Liver (tissue), 9 donors: ENCODE measurements around the gene OAS1. TPM values are rescaled to one million over a fixed set of nuclear protein-coding genes. Genes with fewer than 3 reads are reported as not detected.

Experiments used
- DNase-seq: peaks from one replicate; pipeline ENCODE4 v3.0.0-alpha.2; 2017; ENCODE audit warnings: low spot score
- H3K27ac ChIP-seq, 2 donors: one replicate each; pipeline ENCODE4 v1.7.0; 2013; ENCODE audit warnings: inconsistent platforms in 2 of 2, low read length in 2 of 2, control low read depth in 1 of 2, low read depth in 1 of 2, mild to moderate bottlenecking in 1 of 2
- H3K27me3 ChIP-seq, 4 donors: one replicate each; pipeline versions ENCODE4 v1.6.1 to v1.7.0; 2013; ENCODE audit warnings: low read length in 3 of 4, inconsistent platforms in 1 of 4, mild to moderate bottlenecking in 1 of 4, moderate library complexity in 1 of 4; ENCODE audit not compliant: control insufficient read depth in 4 of 4, insufficient read depth in 4 of 4
- H3K36me3 ChIP-seq, 4 donors: one replicate each; pipeline versions ENCODE4 v1.6.1 to v1.7.0; 2013; ENCODE audit warnings: low read length in 3 of 4, mild to moderate bottlenecking in 3 of 4, low read depth in 1 of 4, moderate library complexity in 1 of 4; ENCODE audit not compliant: control insufficient read depth in 4 of 4, insufficient read depth in 3 of 4
- H3K4me1 ChIP-seq, 4 donors: one replicate each; pipeline versions ENCODE4 v1.6.1 to v1.7.0; 2013; ENCODE audit warnings: low read length in 3 of 4, mild to moderate bottlenecking in 3 of 4, moderate library complexity in 1 of 4; ENCODE audit not compliant: control insufficient read depth in 4 of 4, insufficient read depth in 4 of 4
- H3K4me3 ChIP-seq, 3 donors: one replicate each; pipeline versions ENCODE4 v1.6.1 to v1.7.0; 2013; ENCODE audit warnings: low read length in 3 of 3, control low read depth in 1 of 3, low read depth in 1 of 3, mild to moderate bottlenecking in 1 of 3
- H3K9ac ChIP-seq, 2 donors: one replicate each; pipeline ENCODE4 v1.7.0; 2013; ENCODE audit warnings: low read length in 2 of 2, mild to moderate bottlenecking in 2 of 2, moderate library complexity in 2 of 2, control low read depth in 1 of 2, low read depth in 1 of 2
- H3K9me3 ChIP-seq, 4 donors: one replicate each; pipeline versions ENCODE4 v1.6.1 to v1.7.0; 2013; ENCODE audit warnings: low read length in 3 of 4; ENCODE audit not compliant: control insufficient read depth in 4 of 4
- EGR1 ChIP-seq, 2 donors: IDR thresholded peaks; 2 replicates each; pipeline ENCODE4 v1.6.1; 2016 to 2018; ENCODE audit warnings: antibody characterized with exemption in 2 of 2, low read depth in 2 of 2
- GABPA ChIP-seq, 2 donors: IDR thresholded peaks in 1 of 2; conservative IDR thresholded peaks in 1 of 2; 2 replicates each; pipeline ENCODE4 v1.6.1; 2016; ENCODE audit warnings: antibody characterized with exemption in 2 of 2, mild to moderate bottlenecking in 1 of 2, moderate library complexity in 1 of 2
- HNF4G ChIP-seq: IDR thresholded peaks from 2 replicates; pipeline ENCODE4 v1.6.1; 2016; ENCODE audit warnings: antibody characterized with exemption
- JUND ChIP-seq, 2 donors: IDR thresholded peaks; 2 replicates each; pipeline ENCODE4 v1.6.1; 2016; ENCODE audit warnings: antibody characterized with exemption in 2 of 2
- NR2F2 ChIP-seq: IDR thresholded peaks from 2 replicates; pipeline ENCODE4 v1.6.1; 2016; ENCODE audit warnings: antibody characterized with exemption
- TAF1 ChIP-seq: conservative IDR thresholded peaks from 2 replicates; pipeline ENCODE4 v1.6.1; 2016; ENCODE audit warnings: antibody characterized with exemption, mild to moderate bottlenecking
- WGBS: extraction: QIAGEN DNeasy Blood & Tissue Kit; methylation state at CpG from one replicate; pipeline ENCODE4 v1.1.7; 2013; 5-methylcytosine and 5-hydroxymethylcytosine counted together
- polyA plus RNA-seq, 2 donors: library from polyadenylated mRNA; stranded (reverse) in 1 of 2; unstranded in 1 of 2; fragments of 200-250 nt in 1 of 2; fragments of >200 nt in 1 of 2; fragmentation: Nextera tagmentation in 1 of 2; extraction: Ambion mirVana in 1 of 2; gene quantifications; one replicate each; pipeline versions ENCODE4 v1.2.1 to v1.2.3, GENCODE V29; 2013 to 2015
- total RNA-seq, 2 donors: library from RNA; depleted of rRNA; stranded (reverse); fragments of >200 nt; gene quantifications; one replicate each; pipeline ENCODE4 v1.2.3, GENCODE V29; 2014
- TF ChIP-seq, protein P1 (sequence below): IDR thresholded peaks from 2 replicates; pipeline ENCODE4 v1.6.1; 2016; ENCODE audit warnings: antibody characterized with exemption
- TF ChIP-seq, protein P2 (sequence below): IDR thresholded peaks from 2 replicates; pipeline ENCODE4 v1.6.1; 2016; ENCODE audit warnings: antibody characterized with exemption
- TF ChIP-seq, protein P3 (sequence below): IDR thresholded peaks from 2 replicates; pipeline ENCODE4 v1.6.1; 2016; ENCODE audit warnings: antibody characterized with exemption, mild to moderate bottlenecking
- TF ChIP-seq, protein P4 (sequence below): fragments of 150-350 bp; IDR thresholded peaks from 2 replicates; pipeline ENCODE4 v1.5.1; 2017; ENCODE audit warnings: improper control_type of control experiment, low read depth, low read length; ENCODE audit not compliant: missing input control
- TF ChIP-seq, protein P5 (sequence below): IDR thresholded peaks from 2 replicates; pipeline ENCODE4 v1.6.1; 2016; ENCODE audit warnings: antibody characterized with exemption
- donor health status: healthy.
- donor health status: healthy.
- donor health status: healthy.
- donor health status: healthy.
- donor health status: healthy.

Gene OAS1
- total and polyA plus RNA-seq, 4 donors = 20.5 to 26.0 (median 23.4) TPM

DNA sequence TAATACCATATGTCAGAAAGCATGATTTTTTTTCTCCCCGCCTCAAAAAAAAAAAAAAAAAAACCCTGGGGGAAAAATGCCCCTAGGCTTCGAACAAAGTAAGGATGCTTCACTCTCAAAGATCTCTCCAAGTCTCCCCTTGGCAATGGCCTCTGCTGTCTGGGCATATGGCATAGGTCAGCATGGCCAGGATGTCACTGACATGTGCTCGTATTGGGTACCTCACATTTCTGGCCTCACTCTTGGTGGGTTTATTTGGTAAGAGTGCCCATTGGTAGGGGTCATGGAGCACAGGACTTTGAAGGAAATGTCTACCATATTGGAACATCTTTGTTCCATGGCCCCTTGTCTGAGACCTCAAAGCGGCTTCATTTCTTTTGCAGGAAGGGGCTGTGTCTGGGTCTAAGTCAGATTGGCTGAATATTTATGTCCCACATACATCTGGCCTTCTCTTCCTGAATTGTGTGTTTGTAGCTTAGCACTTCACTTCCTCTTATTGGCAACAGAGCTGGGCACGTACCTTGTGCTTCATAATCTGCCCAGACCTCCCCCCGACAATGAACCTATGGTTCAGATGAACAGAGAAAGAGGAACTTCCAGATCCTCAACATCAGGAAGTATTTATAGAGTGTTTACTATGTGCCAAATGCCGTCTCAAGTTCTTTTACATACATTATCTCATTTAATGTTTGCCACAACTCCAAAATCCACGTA is 36.3 kb upstream of the OAS1 start:
- DNase-seq = no peak
- no peak overlapping the region for H3K27ac ChIP-seq
- 54% methylated on average over 8 of the region's 8 CpGs for WGBS

More for the DNA sequence above, 36.3 kb upstream of the OAS1 start:
- Histone ChIP-seq H3K36me3 (no peaks in the 10 kb centered on the region), H3K9me3 (no peaks in the 10 kb centered on the region), H3K27me3 (peaks cover 0 to 1% (median 0%) of the 10 kb centered on the region in 4 donors), H3K9ac (no peak overlapping the region), H3K4me1 (no peaks in the 10 kb centered on the region), H3K4me3 (no peak overlapping the region)
- no peak for TF ChIP-seq EGR1 (IDR thresholded peaks at IDR 0.05; ENCODE audit: low read depth in 2 of 2)
- TF ChIP-seq HNF4G = no peak
- TF ChIP-seq, protein P1, sequence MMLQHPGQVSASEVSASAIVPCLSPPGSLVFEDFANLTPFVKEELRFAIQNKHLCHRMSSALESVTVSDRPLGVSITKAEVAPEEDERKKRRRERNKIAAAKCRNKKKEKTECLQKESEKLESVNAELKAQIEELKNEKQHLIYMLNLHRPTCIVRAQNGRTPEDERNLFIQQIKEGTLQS = no peak
- TF ChIP-seq, protein P2, sequence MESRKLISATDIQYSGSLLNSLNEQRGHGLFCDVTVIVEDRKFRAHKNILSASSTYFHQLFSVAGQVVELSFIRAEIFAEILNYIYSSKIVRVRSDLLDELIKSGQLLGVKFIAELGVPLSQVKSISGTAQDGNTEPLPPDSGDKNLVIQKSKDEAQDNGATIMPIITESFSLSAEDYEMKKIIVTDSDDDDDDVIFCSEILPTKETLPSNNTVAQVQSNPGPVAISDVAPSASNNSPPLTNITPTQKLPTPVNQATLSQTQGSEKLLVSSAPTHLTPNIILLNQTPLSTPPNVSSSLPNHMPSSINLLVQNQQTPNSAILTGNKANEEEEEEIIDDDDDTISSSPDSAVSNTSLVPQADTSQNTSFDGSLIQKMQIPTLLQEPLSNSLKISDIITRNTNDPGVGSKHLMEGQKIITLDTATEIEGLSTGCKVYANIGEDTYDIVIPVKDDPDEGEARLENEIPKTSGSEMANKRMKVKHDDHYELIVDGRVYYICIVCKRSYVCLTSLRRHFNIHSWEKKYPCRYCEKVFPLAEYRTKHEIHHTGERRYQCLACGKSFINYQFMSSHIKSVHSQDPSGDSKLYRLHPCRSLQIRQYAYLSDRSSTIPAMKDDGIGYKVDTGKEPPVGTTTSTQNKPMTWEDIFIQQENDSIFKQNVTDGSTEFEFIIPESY = no peak
- TF ChIP-seq, protein P3, sequence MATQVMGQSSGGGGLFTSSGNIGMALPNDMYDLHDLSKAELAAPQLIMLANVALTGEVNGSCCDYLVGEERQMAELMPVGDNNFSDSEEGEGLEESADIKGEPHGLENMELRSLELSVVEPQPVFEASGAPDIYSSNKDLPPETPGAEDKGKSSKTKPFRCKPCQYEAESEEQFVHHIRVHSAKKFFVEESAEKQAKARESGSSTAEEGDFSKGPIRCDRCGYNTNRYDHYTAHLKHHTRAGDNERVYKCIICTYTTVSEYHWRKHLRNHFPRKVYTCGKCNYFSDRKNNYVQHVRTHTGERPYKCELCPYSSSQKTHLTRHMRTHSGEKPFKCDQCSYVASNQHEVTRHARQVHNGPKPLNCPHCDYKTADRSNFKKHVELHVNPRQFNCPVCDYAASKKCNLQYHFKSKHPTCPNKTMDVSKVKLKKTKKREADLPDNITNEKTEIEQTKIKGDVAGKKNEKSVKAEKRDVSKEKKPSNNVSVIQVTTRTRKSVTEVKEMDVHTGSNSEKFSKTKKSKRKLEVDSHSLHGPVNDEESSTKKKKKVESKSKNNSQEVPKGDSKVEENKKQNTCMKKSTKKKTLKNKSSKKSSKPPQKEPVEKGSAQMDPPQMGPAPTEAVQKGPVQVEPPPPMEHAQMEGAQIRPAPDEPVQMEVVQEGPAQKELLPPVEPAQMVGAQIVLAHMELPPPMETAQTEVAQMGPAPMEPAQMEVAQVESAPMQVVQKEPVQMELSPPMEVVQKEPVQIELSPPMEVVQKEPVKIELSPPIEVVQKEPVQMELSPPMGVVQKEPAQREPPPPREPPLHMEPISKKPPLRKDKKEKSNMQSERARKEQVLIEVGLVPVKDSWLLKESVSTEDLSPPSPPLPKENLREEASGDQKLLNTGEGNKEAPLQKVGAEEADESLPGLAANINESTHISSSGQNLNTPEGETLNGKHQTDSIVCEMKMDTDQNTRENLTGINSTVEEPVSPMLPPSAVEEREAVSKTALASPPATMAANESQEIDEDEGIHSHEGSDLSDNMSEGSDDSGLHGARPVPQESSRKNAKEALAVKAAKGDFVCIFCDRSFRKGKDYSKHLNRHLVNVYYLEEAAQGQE = no peak
- no peak for TF ChIP-seq JUND (IDR thresholded peaks at IDR 0.05)
- TF ChIP-seq, protein P4, sequence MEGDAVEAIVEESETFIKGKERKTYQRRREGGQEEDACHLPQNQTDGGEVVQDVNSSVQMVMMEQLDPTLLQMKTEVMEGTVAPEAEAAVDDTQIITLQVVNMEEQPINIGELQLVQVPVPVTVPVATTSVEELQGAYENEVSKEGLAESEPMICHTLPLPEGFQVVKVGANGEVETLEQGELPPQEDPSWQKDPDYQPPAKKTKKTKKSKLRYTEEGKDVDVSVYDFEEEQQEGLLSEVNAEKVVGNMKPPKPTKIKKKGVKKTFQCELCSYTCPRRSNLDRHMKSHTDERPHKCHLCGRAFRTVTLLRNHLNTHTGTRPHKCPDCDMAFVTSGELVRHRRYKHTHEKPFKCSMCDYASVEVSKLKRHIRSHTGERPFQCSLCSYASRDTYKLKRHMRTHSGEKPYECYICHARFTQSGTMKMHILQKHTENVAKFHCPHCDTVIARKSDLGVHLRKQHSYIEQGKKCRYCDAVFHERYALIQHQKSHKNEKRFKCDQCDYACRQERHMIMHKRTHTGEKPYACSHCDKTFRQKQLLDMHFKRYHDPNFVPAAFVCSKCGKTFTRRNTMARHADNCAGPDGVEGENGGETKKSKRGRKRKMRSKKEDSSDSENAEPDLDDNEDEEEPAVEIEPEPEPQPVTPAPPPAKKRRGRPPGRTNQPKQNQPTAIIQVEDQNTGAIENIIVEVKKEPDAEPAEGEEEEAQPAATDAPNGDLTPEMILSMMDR = no peak
- TF ChIP-seq GABPA (IDR thresholded peaks at IDR 0.05 in 1 of 2, conservative IDR thresholded peaks at IDR 0.05 in 1 of 2) = no peak
- TF ChIP-seq, protein P5, sequence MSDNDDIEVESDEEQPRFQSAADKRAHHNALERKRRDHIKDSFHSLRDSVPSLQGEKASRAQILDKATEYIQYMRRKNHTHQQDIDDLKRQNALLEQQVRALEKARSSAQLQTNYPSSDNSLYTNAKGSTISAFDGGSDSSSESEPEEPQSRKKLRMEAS = no peak
- TF ChIP-seq TAF1 = no peak
- TF ChIP-seq NR2F2 = no peak
